ENCODE results near the gene FRMD5. TPM values are rescaled to one million over a fixed set of nuclear protein-coding genes. Genes with fewer than 3 reads are reported as not detected.

Gene FRMD5
- total RNA-seq, 1 experiment from 2014 or later: 3.9 TPM

GRCh38 chr15:44216958-44217357 lies 21.9 kb upstream of the FRMD5 start:
- Mint-ChIP-seq H3K36me3 (ENCODE audit: insufficient read depth in 1 of 3, low read depth in 3 of 3) (no peaks in the 10 kb centered on the region), H3K4me1 (peaks cover 10 to 12% of the 10 kb centered on the region in 2 experiments), H3K4me3 (no peak overlapping the region), H3K9me3 (no peaks in the 10 kb centered on the region; a peak in 1 of 5 replicates), H3K27me3 (ENCODE audit: low read depth) (no peaks in the 10 kb centered on the region; the same call in 1 of the 2 replicates), H3K27ac (no peak overlapping the region)
- DNase-seq: no peak
- Histone ChIP-seq H2BK12ac (ENCODE audit: insufficient read length, low read depth, low read length) (no peak overlapping the region), H3K56ac (ENCODE audit: insufficient read length, low read depth, low read length) (no peak overlapping the region), H2AK5ac (ENCODE audit: insufficient read length, low read length) (no peak overlapping the region), H3K9me3 (ENCODE audit: control insufficient read depth, low read depth, low read length) (no peaks in the 10 kb centered on the region), H3K9ac (ENCODE audit: extremely low read depth, insufficient read length, low read length) (no peak overlapping the region), H2BK120ac (ENCODE audit: low read depth, low read length, poor library complexity, severe bottlenecking) (no peak overlapping the region), H3K4me1 (ENCODE audit: insufficient read depth, low read length) (peaks cover 4% of the 10 kb centered on the region; the same call in 1 of the 2 replicates), H2AFZ (ENCODE audit: low read length) (no peak overlapping the region), H3K4ac (ENCODE audit: low read depth, low read length) (no peak overlapping the region), H2BK5ac (ENCODE audit: insufficient read length, low read length) (no peak overlapping the region), H3K23ac (ENCODE audit: insufficient read length, low read depth, low read length) (no peak overlapping the region), H3K79me2 (ENCODE audit: insufficient read depth, low read length) (no peaks in the 10 kb centered on the region), H4K5ac (ENCODE audit: insufficient read length, low read depth, low read length) (no peak overlapping the region), H3K23me2 (ENCODE audit: insufficient read length, low read depth, low read length, poor library complexity, severe bottlenecking) (no peaks in the 10 kb centered on the region), H4K20me1 (ENCODE audit: control insufficient read depth, insufficient read depth, insufficient read length) (no peaks in the 10 kb centered on the region), H3K14ac (ENCODE audit: insufficient read depth, low read length) (no peak overlapping the region), H4K91ac (ENCODE audit: insufficient read length, low read depth, low read length) (no peak overlapping the region), H3K27me3 (ENCODE audit: insufficient read depth, low read length) (no peaks in the 10 kb centered on the region), H3K27ac (ENCODE audit: insufficient read length, low read depth, low read length) (no peak overlapping the region), H3K18ac (ENCODE audit: insufficient read length, low read depth, low read length) (no peak overlapping the region), H3K79me1 (ENCODE audit: insufficient read depth, low read depth, low read length, poor library complexity, severe bottlenecking) (no peaks in the 10 kb centered on the region), H3T11ph (ENCODE audit: low read length) (no peak overlapping the region), H2BK15ac (ENCODE audit: low read depth, low read length) (no peak overlapping the region), H4K8ac (replicated peaks; ENCODE audit: insufficient read length, low read depth, low read length) (no peak overlapping the region), H2BK20ac (ENCODE audit: low read depth, low read length, poor library complexity, severe bottlenecking) (no peak overlapping the region), H3K4me2 (ENCODE audit: insufficient read depth, insufficient read length, low read length) (no peak overlapping the region)
- TF ChIP-seq, protein P1, sequence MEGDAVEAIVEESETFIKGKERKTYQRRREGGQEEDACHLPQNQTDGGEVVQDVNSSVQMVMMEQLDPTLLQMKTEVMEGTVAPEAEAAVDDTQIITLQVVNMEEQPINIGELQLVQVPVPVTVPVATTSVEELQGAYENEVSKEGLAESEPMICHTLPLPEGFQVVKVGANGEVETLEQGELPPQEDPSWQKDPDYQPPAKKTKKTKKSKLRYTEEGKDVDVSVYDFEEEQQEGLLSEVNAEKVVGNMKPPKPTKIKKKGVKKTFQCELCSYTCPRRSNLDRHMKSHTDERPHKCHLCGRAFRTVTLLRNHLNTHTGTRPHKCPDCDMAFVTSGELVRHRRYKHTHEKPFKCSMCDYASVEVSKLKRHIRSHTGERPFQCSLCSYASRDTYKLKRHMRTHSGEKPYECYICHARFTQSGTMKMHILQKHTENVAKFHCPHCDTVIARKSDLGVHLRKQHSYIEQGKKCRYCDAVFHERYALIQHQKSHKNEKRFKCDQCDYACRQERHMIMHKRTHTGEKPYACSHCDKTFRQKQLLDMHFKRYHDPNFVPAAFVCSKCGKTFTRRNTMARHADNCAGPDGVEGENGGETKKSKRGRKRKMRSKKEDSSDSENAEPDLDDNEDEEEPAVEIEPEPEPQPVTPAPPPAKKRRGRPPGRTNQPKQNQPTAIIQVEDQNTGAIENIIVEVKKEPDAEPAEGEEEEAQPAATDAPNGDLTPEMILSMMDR (conservative IDR thresholded peaks at IDR 0.05): no peak
- no CpG with 5 or more reads among the region's 1 CpG for WGBS (ENCODE audit: extremely low coverage, insufficient read length, low lambda C conversion rate)
